Hindlimb muscle (tissue), 1 donor: ENCODE data around the gene CORO2A. TPM values are rescaled to one million over a fixed set of nuclear protein-coding genes. Genes with fewer than 3 reads are reported as not detected.

ENCODE experiments used
- DNase-seq: peaks from one replicate; pipeline ENCODE4 v3.0.0-alpha.2; 2013
- polyA plus RNA-seq: library from polyadenylated mRNA; unstranded; fragments of 120-200 nt; gene quantifications from one replicate; pipeline ENCODE4 v1.2.1, GENCODE V29; 2013; ENCODE audit not compliant: insufficient read length

CORO2A gene
- polyA plus RNA-seq, 1 donor: 0.37 TPM

DNA sequence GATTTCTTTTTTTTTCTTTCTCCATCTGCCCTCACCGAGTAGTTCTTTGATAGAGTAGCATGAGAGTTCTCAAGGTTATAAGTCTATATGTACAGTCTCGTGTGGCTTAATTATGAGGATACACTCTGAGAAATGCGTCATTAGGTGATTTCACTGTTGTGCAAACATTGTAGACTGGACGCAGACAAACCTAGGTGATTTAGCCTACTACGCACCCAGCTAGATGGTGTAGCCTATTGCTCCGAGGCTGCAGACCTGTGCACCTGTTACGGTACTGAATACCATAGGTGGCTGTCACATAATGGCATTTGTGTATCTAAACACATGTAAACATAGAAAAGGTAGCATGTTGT, 26.9 kb upstream of the CORO2A start:
- DNase-seq: no peak

GRCh38 chr9:98218562-98219363, 26.3 kb upstream of the CORO2A start:
- no peak for DNase-seq

DNA sequence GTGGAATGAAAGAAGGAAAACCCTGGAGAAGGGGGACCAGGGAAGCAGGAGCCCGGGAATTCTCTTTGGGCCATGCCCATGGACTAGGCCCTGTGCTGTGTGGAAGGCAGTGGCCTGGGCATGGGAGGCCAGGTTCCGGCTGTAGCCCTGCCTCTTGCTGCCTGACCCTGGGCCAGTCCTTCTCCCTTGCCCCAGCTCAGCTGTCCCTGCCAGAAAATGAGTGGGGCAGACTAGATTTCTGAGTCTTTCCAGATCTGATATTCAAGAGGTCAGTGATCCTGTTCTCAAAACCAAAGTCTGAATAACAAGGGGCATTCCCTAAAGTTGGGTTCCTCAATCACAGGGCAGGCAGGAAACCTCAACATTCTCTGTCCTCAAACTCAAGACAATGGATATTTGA, 24.8 kb upstream of the CORO2A start:
- no peak for DNase-seq

DNA sequence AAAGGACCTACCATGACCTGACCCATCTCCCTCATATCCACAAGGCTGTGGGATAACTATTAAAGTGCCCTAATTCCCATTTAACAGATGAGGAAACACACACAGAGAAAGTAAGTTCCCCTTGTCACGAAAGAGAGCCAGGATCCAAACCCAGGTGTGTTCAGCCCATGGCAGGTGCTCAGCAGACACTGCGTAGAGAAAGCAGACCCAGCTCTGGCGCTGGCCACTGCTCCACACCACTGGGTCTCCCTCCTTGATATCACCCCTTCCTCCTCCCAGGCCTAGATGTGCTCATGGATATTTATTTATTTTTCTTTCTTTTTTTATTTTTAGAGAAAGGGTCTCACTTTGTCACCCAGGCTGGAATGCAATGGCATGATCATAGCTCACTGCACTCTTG, 24.0 kb upstream of the CORO2A start:
- no peak for DNase-seq

- DNase-seq: no peak
Observed at GRCh38 chr9:98215821-98216220, 23.4 kb upstream of the CORO2A start.

DNA sequence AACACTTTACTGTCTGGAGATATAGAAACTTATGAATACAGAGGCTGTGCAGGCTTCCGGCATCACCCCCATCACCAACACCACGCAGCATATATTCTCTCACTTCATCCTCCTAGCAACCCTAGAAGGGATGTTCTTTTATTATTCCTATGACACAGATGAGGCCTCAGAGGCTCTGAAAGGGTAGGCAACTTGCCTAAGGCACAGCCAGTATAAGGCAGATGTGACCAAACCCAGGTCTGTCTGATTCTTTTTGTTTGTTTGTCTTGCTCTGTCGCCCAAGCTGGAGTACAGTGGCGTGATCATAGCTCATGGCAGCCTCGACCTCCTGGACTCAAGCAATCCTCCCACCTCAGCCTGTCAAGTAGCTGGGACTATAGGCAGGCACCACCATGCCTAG, 22.8 kb upstream of the CORO2A start:
- DNase-seq: no peak

DNA sequence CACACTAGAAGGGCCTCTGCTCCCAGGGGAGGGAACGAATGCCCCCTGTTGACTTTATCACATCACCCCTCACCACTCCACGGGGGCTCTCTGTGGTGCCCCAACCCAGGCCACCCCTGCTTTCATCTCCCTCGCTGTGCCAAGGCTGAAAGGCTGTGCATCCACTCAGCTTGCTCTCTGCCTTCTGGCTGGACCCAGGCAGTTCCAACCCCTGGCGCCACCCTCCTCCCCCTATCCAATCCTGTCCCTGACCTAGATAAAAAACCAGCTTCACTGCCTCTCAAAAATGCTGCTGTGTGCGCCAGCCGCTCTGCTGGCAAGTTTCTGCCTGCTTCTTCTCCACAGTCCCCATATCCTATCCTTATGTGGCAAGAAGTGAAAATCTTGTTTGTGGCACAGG, 22.4 kb upstream of the CORO2A start:
- DNase-seq: no peak

DNA sequence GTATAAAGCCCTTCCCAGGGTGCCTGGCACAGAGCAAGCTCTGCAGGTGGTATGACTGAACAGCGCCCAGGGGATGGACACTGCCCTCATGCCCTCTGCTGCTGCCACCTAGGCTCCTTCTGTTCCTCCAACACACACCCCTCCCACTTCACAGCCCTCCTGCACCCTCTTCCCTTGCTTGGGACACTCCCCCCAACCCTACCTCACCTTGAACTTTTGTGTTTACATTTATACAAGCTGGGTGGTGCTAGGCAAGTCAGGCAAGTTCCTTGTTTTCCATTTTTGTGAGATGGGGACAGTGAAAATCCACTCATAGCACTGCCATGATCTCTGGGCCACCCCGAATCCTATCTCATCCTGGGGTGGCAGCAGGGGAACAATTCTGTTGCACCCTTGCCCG, 18.8 kb upstream of the CORO2A start:
- DNase-seq: no peak

DNA sequence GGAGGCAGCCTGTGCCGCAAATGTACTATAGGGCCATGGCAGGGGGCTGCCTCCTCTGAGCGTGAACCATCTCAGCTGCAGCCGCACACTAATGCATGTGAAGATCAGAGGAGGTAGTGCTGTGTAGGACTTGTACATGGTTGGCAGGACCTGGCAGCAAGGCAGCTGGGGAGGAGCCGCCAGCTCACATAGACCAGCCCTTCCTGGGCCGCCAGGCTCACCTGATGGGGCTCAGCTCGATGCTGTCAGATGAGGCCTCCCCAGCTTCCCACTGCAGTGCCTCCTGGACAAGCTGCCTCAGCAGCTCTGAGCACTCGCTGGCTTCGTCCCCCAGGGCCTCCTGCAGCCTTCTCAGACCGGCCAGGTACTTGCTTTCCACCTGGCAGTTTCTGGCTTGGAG, 18.0 kb upstream of the CORO2A start:
- DNase-seq: no peak

DNA sequence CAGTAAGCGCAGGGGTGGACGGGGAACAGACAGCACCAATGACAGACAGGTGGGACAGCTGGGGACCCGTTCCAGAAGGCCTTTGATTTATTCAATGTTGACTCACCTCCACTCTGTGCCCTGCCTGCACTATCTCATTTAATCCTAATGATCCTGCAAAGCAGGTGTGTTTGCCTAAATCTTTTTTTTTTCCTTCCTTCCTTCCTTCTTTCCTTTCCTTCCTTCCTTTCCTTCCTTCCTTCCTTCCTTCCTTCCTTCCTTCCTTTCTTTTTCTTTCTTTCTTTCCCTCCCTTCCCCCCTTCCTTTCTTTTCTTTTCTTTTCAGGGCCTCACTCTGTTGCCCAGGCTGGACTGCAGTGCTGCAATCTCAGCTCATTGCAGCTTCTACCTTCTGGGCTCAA, 17.1 kb upstream of the CORO2A start:
- DNase-seq: no peak

- no peak for DNase-seq
Observed at GRCh38 chr9:98208635-98209034, 16.2 kb upstream of the CORO2A start.

GRCh38 chr9:98207606-98208005, 15.2 kb upstream of the CORO2A start:
- DNase-seq: no peak

GRCh38 chr9:98206754-98207153, 14.3 kb upstream of the CORO2A start:
- no peak for DNase-seq

GRCh38 chr9:98204692-98205091, 12.3 kb upstream of the CORO2A start:
- no peak for DNase-seq

GRCh38 chr9:98203153-98203552, 10.7 kb upstream of the CORO2A start:
- DNase-seq: no peak

DNA sequence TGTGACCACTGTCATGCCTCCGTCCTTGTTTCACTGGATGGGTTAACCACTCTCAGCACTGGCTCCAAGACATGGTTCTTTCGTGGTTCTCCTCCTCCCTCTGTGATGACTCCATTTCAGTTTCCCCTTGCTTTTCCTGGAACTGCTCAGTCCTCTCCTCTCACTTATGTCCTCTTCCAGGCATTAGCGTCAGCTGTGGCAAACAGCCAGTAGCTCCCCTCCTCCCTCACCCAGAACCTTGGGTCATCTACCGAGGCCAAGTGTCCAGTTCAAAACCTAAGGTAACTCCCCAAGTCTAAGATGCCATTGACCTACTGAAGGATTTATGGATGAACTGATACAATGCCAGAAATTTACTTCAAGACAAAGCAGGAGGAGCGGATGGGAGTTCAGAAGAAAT, 9.8 kb upstream of the CORO2A start:
- DNase-seq: no peak

DNA sequence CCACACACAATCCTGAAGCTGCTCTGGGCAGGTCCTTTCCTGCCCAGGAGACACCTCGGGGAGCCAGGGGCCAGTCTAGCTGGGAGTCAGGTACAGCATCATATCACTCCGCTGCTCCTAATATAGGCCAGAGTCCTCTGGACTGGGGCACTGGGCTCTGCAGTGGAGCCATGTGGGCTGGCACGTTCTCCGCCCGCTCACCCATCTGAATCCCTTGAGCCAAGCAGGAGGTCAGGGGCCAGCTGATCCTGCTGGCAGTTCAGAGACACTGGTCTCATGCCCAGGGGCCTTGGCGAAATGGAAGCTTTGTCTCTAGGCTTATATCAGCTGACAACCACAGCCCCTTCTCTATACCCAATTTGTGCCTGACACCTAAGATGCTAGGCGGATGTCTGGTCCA, 9.3 kb upstream of the CORO2A start:
- DNase-seq: no peak

- no peak for DNase-seq
Observed at GRCh38 chr9:98201102-98201501, 8.7 kb upstream of the CORO2A start.

DNA sequence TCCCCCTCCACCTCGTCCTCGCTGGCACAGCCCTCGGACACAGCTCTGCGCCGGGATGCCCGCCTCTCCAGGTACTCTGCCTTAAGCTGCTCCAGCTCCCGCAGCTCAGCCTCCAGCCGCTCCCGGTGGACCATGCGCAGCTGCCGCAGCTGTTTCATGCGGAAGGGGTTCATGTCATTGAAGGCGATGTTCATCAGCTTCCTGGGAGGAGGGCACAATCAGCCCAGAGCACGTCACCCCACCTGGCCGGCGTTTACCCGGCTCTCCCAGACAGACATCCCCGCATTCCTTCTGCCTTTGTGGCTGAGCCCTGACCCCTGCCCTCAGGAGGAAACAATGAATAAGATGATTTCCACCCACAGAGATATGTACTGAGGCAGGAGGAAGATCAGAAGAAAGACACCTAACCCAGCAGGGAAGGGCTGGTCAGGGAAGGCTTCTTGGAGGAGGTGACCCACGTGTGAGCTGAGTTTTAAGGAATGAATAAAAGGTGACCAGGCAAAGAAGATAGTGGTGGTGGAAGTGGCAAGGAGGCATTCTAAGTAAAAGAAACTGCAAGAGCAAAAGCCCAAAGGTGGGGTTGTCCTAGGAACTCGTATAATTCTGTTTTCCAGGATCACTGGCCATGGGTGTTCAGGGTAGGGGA, 7.1 kb upstream of the CORO2A start:
- DNase-seq: no peak

DNA sequence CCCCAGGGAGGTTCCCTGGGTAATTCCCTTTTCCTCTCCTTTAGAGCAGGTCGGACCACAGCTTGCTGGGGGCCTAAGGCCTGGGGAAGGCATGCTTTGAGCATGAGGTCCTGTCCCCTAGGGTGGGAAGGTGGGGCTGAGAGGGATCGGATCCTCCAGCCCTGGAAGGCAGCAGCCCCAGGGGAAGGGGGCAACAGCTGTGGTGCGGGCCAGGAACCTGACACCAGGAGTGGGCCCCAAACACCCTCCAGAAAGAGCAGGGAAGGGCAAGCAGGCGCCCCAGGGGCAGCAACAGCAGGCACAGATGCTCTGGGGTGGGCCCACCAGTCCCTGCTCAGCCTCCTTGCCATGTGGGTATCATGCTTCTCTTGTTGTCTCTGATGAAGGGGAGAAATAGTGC, 3.2 kb upstream of the CORO2A start:
- DNase-seq: no peak

DNA sequence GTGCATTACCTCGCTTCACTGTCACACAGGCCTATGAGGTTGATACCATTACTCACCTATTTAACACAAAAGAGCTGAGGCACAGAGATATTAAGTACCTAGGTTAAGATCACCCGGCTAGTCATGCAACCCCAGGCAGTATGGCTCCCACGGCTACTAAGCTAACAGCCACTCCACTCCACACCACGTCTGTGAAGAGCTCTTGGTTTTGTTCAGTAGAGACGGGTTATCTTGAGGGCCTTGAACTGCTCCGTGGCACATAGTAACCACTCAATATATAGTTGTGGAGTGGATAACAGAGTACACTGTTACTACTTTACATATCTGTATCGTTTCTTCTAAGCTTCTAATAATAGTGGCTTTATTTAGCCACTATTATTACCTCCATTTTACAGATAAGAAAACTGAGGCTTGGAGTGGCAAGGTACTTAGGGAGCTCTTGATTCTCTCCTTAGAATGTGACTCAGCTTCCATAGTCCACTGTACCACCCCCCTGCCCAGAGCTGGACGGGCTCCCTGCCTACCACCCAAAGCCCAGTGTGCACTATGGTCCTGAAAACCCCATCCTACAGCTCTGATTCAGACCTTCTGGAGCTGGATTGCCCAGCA, 1.0 kb upstream of the CORO2A start:
- no peak for DNase-seq

GRCh38 chr9:98191671-98192502, 550 bp downstream of the CORO2A start:
- no peak for DNase-seq

- no peak for DNase-seq
Observed at GRCh38 chr9:98191181-98191608, 1.2 kb downstream of the CORO2A start.
